ENCODE measurements around the gene SPATA1. TPM values are rescaled to one million over a fixed set of nuclear protein-coding genes. Genes with fewer than 3 reads are reported as not detected.
A peak's percentile ranks its signal among the peaks of the same experiment; 100 is the strongest.

SPATA1 gene
- total and polyA plus RNA-seq, 9 of the 15 experiments (the other 6 are each of a cell fraction or from before 2014, with no cell fraction given), result 0.79 to 2.9 (median 1.5) TPM

GRCh38 chr1:84478876-84479868 lies 27.0 kb upstream of the SPATA1 start, which contains the start of gene RPF1:
RPF1 (plus strand) TSS chr1:84479266; CDS start chr1:84479282, 16 bp downstream.
- Histone ChIP-seq H3K36me3 (ENCODE audit: control insufficient read depth, insufficient read depth, low read length) (peaks cover 25% of the 10 kb centered on the region), H3K27me3 (ENCODE audit: control insufficient read depth in 2 of 2, insufficient read depth in 2 of 2, low read length in 2 of 2) (no peaks in the 10 kb centered on the region; a peak in 2 of 5 replicates), H4K20me1 (replicated peaks; ENCODE audit: control insufficient read depth, insufficient read depth, low read length) (peaks cover 9% of the 10 kb centered on the region; the same call in 1 of the 2 replicates), H2AFZ (ENCODE audit: low read depth, low read length) (peak within 1 kb of the TSS; percentile 100), H3K9me1 (ENCODE audit: control insufficient read depth, insufficient read depth, low read length) (no peaks in the 10 kb centered on the region), H3K27ac (ENCODE audit: extremely low read depth, low read depth, low read length) (peak within 1 kb of the TSS; percentile 88), H3K4me1 (replicated peaks in 1 of 2; ENCODE audit: control insufficient read depth in 2 of 2, insufficient read depth in 2 of 2, low read length in 2 of 2) (peaks cover 0 to 5% of the 10 kb centered on the region in 2 experiments; a peak in 2 of 5 replicates), H3K4me3 (peak within 1 kb of the TSS; percentile 89), H3K9me3 (replicated peaks; ENCODE audit: control insufficient read depth, insufficient read depth, low read depth, low read length) (peaks cover 9% of the 10 kb centered on the region), H3K4me2 (ENCODE audit: insufficient read depth, low read length) (peak within 1 kb of the TSS; percentile 95), H3K9ac (ENCODE audit: insufficient read depth in 1 of 2, low read depth in 2 of 2, low read length in 2 of 2) (peak within 1 kb of the TSS; percentile 92 to 95), H3K79me2 (ENCODE audit: control insufficient read depth, insufficient read depth, low read length) (peaks cover 51% of the 10 kb centered on the region)
- FAIRE-seq (peak; percentile 94), DNase-seq (ENCODE audit: extremely low read depth in 1 of 4, low spot score in 3 of 4) (peak; percentile 63 to 89 (median 74)), ATAC-seq (peak; percentile 97)
- CTCF ChIA-PET (ENCODE audit: low intra/inter-chr PET ratio), result no interaction called here
- intact Hi-C loops (cut with micrococcal nuclease) (loop anchor here (1.0 kb wide), 1 partner anchor 27 kb away; the partner anchor contains the start of genes GNG5 and SPATA1), in situ Hi-C loops (cut with MboI) (no loop called here)
- 6% methylated on average over 51 of the region's 51 CpGs for WGBS (ENCODE audit: insufficient coverage, low coverage, missing lambda C conversion rate)
- BruUV-seq (replicated peaks), result TSS peak; percentile 55
- POLR2A ChIA-PET, result interaction anchor here (0.6 to 2.9 kb wide), 5 partner anchors 11 to 59 kb away, joined by 3 to 34 read pairs (median 9); partner anchors contain the start of genes GNG5 and SPATA1
- TF ChIP-seq CBFB (CRISPR knock-in tag; IDR thresholded peaks at IDR 0.05) (no peak), ILF3 (IDR thresholded peaks at IDR 0.05; ENCODE audit: borderline replicate concordance) (no peak), XRCC5 (IDR thresholded peaks at IDR 0.05; ENCODE audit: low read depth, low read length) (0 out of 2 replicates have a peak, but pooled peaks have one; percentile 61), PRDM10 (IDR thresholded peaks at IDR 0.05; ENCODE audit: partially characterized antibody) (peak; percentile 61), NFE2 (IDR thresholded peaks at IDR 0.05; ENCODE audit: low read depth) (no peak), ZSCAN29 (IDR thresholded peaks at IDR 0.05) (no peak), ZBTB1 (CRISPR knock-in tag; IDR thresholded peaks at IDR 0.05; ENCODE audit: borderline replicate concordance, low read depth) (no peak), RREB1 (CRISPR knock-in tag; IDR thresholded peaks at IDR 0.05) (no peak), DNMT1 (IDR thresholded peaks at IDR 0.05) (no peak), SNRNP70 (optimal IDR thresholded peaks at IDR 0.05; ENCODE audit: low read depth, low read length) (no peak), PHF8 (IDR thresholded peaks at IDR 0.05; ENCODE audit: borderline replicate concordance, low read length) (peak; percentile 98)
